A549 (cell line): ENCODE measurements around the gene MALAT1. TPM values are rescaled to one million over a fixed set of nuclear protein-coding genes. Genes with fewer than 3 reads are reported as not detected.

Experiments
- ATAC-seq, 2 experiments: fragments of 200-7000 bp in 1 of 2; fragments of >200 bp in 1 of 2; cut with Nextera tagmentation in 1 of 2; cut with Tn5 transposase in 1 of 2; 3 replicates each; pipeline versions ENCODE4 v1.8.0 to v1.9.1; 2018 to 2020; ENCODE audit warnings: mild to moderate bottlenecking in 1 of 2, moderate library complexity in 1 of 2
- CTCF ChIA-PET: fragments of 300-600 bp; sonication (Branson Sonifier 250); formaldehyde crosslinking; extraction: SDS; loops from one replicate; lab custom pipeline; 2021; ENCODE audit warnings: antibody characterized with exemption, inconsistent platforms; lab: Yijun Ruan, JAX
- POLR2A ChIA-PET: fragments of 350-600 bp; formaldehyde crosslinking; extraction: SDS; loops from one replicate; lab custom pipeline; 2021; ENCODE audit warnings: antibody characterized with exemption, inconsistent platforms; lab: Yijun Ruan, JAX
- DNase-seq, 2 experiments: peaks; one replicate each; pipeline versions ENCODE4 v3.0.0 to v3.0.0-alpha.2; 2011 to 2016; ENCODE audit warnings: low read depth in 1 of 2, low spot score in 1 of 2
- FAIRE-seq: peaks from 2 replicates; lab custom pipeline; 2011; peaks lifted over from hg19 to GRCh38; lab: Jason Lieb, UNC
- H3K27ac ChIP-seq, 2 experiments: fragments of >200 bp; sonication (Bioruptor Twin); formaldehyde crosslinking; 3 replicates each; pipeline ENCODE4 v1.5.1; 2016 to 2017
- H3K4me1 ChIP-seq: fragments of >200 bp; sonication (Bioruptor Twin); formaldehyde crosslinking; 3 replicates; pipeline ENCODE4 v1.6.1; 2016
- H3K4me2 ChIP-seq: fragments of >200 bp; sonication (Bioruptor Twin); formaldehyde crosslinking; 3 replicates; pipeline ENCODE4 v1.6.1; 2016
- H3K4me3 ChIP-seq: fragments of >200 bp; sonication (Bioruptor Twin); formaldehyde crosslinking; 3 replicates; pipeline ENCODE4 v1.5.1; 2016
- H3K9me3 ChIP-seq: fragments of >200 bp; sonication (Bioruptor Twin); formaldehyde crosslinking; 3 replicates; pipeline ENCODE4 v1.6.1; 2016
- ATOH8 ChIP-seq: fragments of 250-450 bp; sonication (Bioruptor Pico); IDR thresholded peaks from 2 replicates; pipeline ENCODE4 v1.5.0; 2020; ENCODE audit warnings: low read depth, mild to moderate bottlenecking, moderate library complexity
- BHLHE40 ChIP-seq: IDR thresholded peaks from 2 replicates; pipeline ENCODE4 v1.6.1; 2012; ENCODE audit warnings: low read depth, low read length, inconsistent platforms
- CBX8 ChIP-seq: fragments of 200-600 bp; sonication (generic); IDR thresholded peaks from 2 replicates; pipeline ENCODE4 v1.6.1; 2016
- CEBPB ChIP-seq, 2 experiments: fragments of >200 bp in 1 of 2; sonication (Bioruptor Twin) in 1 of 2; formaldehyde crosslinking in 1 of 2; IDR thresholded peaks; 2 replicates each; pipeline ENCODE4 v1.6.1; 2012 to 2016
- CHD2 ChIP-seq: fragments of 150-350 bp; IDR thresholded peaks from 2 replicates; pipeline ENCODE4 v1.6.1; 2014; ENCODE audit warnings: low read length; ENCODE audit not compliant: partially characterized antibody
- CHD4 ChIP-seq: fragments of 200-600 bp; sonication (generic); IDR thresholded peaks from 2 replicates; pipeline ENCODE4 v1.6.1; 2016; ENCODE audit warnings: antibody characterized with exemption, mild to moderate bottlenecking, borderline replicate concordance
- CTCF ChIP-seq: fragments of >200 bp; sonication (Bioruptor Twin); formaldehyde crosslinking; IDR thresholded peaks from 3 replicates; pipeline ENCODE4 v1.5.1; 2016
- E2F6 ChIP-seq: IDR thresholded peaks from 2 replicates; pipeline ENCODE4 v1.6.1; 2012; ENCODE audit warnings: low read depth, borderline replicate concordance
- EHF ChIP-seq: fragments of 250-450 bp; sonication (Bioruptor Pico); IDR thresholded peaks from 2 replicates; pipeline ENCODE4 v1.5.0; 2020; ENCODE audit warnings: mild to moderate bottlenecking
- EHMT2 ChIP-seq: fragments of 200-600 bp; sonication (generic); IDR thresholded peaks from 2 replicates; pipeline ENCODE4 v1.6.1; 2016; ENCODE audit warnings: antibody characterized with exemption, low read depth, mild to moderate bottlenecking, moderate library complexity
- HES2 ChIP-seq: fragments of >200 bp; sonication (Bioruptor Twin); formaldehyde crosslinking; IDR thresholded peaks from 2 replicates; pipeline ENCODE4 v1.6.1; 2016
- HEYL ChIP-seq: fragments of 250-450 bp; sonication (Bioruptor Pico); IDR thresholded peaks from 2 replicates; pipeline ENCODE4 v1.8.0; 2021; ENCODE audit warnings: mild to moderate bottlenecking, moderate library complexity
- HMGXB4 ChIP-seq: fragments of 250-450 bp; sonication (Bioruptor Pico); IDR thresholded peaks from 2 replicates; pipeline ENCODE4 v1.5.0; 2021; ENCODE audit warnings: mild to moderate bottlenecking, moderate library complexity, borderline replicate concordance
- HOXA7 ChIP-seq: fragments of 250-450 bp; sonication (Bioruptor Pico); IDR thresholded peaks from 2 replicates; pipeline ENCODE4 v1.5.0; 2020; ENCODE audit warnings: mild to moderate bottlenecking, moderate library complexity
- HOXB13 ChIP-seq: fragments of 250-450 bp; sonication (Bioruptor Pico); IDR thresholded peaks from 2 replicates; pipeline ENCODE4 v1.5.0; 2020; ENCODE audit warnings: low read depth, mild to moderate bottlenecking, moderate library complexity
- HOXB5 ChIP-seq: fragments of 250-450 bp; sonication (Bioruptor Pico); IDR thresholded peaks from 2 replicates; pipeline ENCODE4 v1.5.0; 2020; ENCODE audit warnings: mild to moderate bottlenecking, moderate library complexity
- JUN ChIP-seq, 2 experiments: fragments of >200 bp; sonication (Bioruptor Twin); formaldehyde crosslinking; IDR thresholded peaks; 2 replicates in 1 of 2; 3 replicates in 1 of 2; pipeline ENCODE4 v1.6.1; 2016 to 2017
- JUNB ChIP-seq: fragments of >200 bp; sonication (Bioruptor Twin); formaldehyde crosslinking; IDR thresholded peaks from 2 replicates; pipeline ENCODE4 v1.6.1; 2016
- KDM1A ChIP-seq: fragments of 200-600 bp; sonication (generic); IDR thresholded peaks from 2 replicates; pipeline ENCODE4 v1.6.1; 2016; ENCODE audit warnings: low read depth, mild to moderate bottlenecking
- MAZ ChIP-seq: fragments of 150-350 bp; IDR thresholded peaks from 2 replicates; pipeline ENCODE4 v1.6.1; 2014; ENCODE audit warnings: antibody characterized with exemption, low read depth, low read length, borderline replicate concordance
- MYC ChIP-seq: IDR thresholded peaks from 2 replicates; pipeline ENCODE4 v1.6.1; 2012; ENCODE audit warnings: mild to moderate bottlenecking, inconsistent platforms, low read length, improper control_type of control experiment, borderline replicate concordance
- NPAS2 ChIP-seq: fragments of 250-450 bp; sonication (Bioruptor Pico); IDR thresholded peaks from 2 replicates; pipeline ENCODE4 v1.8.0; 2022; ENCODE audit warnings: mild to moderate bottlenecking, moderate library complexity, borderline replicate concordance
- NR3C1 ChIP-seq: fragments of >200 bp; sonication (Bioruptor Twin); formaldehyde crosslinking; IDR thresholded peaks from 3 replicates; pipeline ENCODE4 v1.6.1; 2017
- POLR2A ChIP-seq: IDR thresholded peaks from 2 replicates; pipeline ENCODE4 v1.6.1; 2012; ENCODE audit warnings: mild to moderate bottlenecking, low read length
- POLR2AphosphoS2 ChIP-seq: conservative IDR thresholded peaks from 2 replicates; pipeline ENCODE4 v1.6.1; 2012; ENCODE audit warnings: low read length, improper control_type of control experiment, inconsistent platforms
- RARB ChIP-seq: fragments of 250-450 bp; sonication (Bioruptor Pico); IDR thresholded peaks from 2 replicates; pipeline ENCODE4 v1.8.0; 2021; ENCODE audit warnings: mild to moderate bottlenecking, moderate library complexity
- REST ChIP-seq: fragments of 200-600 bp; sonication (generic); IDR thresholded peaks from 2 replicates; pipeline ENCODE4 v1.6.1; 2016; ENCODE audit warnings: antibody characterized with exemption, mild to moderate bottlenecking, moderate library complexity
- RFX5 ChIP-seq: fragments of 450-650 bp; IDR thresholded peaks from 2 replicates; pipeline ENCODE4 v1.7.1; 2014; ENCODE audit warnings: antibody characterized with exemption, mild to moderate bottlenecking, moderate library complexity
- RNF2 ChIP-seq: fragments of 200-600 bp; sonication (generic); IDR thresholded peaks from 2 replicates; pipeline ENCODE4 v1.6.1; 2016; ENCODE audit warnings: low read depth, mild to moderate bottlenecking, antibody characterized with exemption, moderate library complexity, borderline replicate concordance
- SMC3 ChIP-seq: fragments of >200 bp; sonication (Bioruptor Twin); formaldehyde crosslinking; IDR thresholded peaks from 3 replicates; pipeline ENCODE4 v1.6.1; 2018; ENCODE audit warnings: inconsistent platforms
- SREBF2 ChIP-seq: fragments of 450-650 bp; IDR thresholded peaks from 2 replicates; pipeline ENCODE4 v1.6.1; 2014; ENCODE audit warnings: mild to moderate bottlenecking, moderate library complexity
- ZC3H11A ChIP-seq: fragments of 450-650 bp; IDR thresholded peaks from 2 replicates; pipeline ENCODE4 v1.6.1; 2014; ENCODE audit warnings: antibody characterized with exemption, mild to moderate bottlenecking
- ZFP36 ChIP-seq: fragments of 450-650 bp; IDR thresholded peaks from 2 replicates; pipeline ENCODE4 v1.6.1; 2014; ENCODE audit warnings: borderline replicate concordance; ENCODE audit not compliant: partially characterized antibody
- WGBS: methylation state at CpG from one replicate; pipeline ENCODE4 v1.1.6; 2017; ENCODE audit errors: missing lambda C conversion rate; 5-methylcytosine and 5-hydroxymethylcytosine counted together
- polyA plus RNA-seq, 4 experiments: library from polyadenylated mRNA; depleted of rRNA in 3 of 4; stranded (reverse); fragments of >200 nt; fragmentation: RNase III in 1 of 4; extraction: RNeasy Plus Mini Kit Qiagen cat#74134 plus additional on column Dnase treatment in 1 of 4; gene quantifications; 2 replicates in 3 of 4; 3 replicates in 1 of 4; pipeline ENCODE4 v1.2.3, GENCODE V29; 2011 to 2017

MALAT1 gene
- polyA plus RNA-seq, 2 of the 4 experiments (the other 2 are of a cell fraction) = 188 to 1,041 TPM

- WGBS = 13% methylated on average over 9 of the region's 10 CpGs
- no peak for TF ChIP-seq RFX5
- TF ChIP-seq HOXB5 (CRISPR knock-in tag) = peak; percentile 60; the same call in 1 of the 2 replicates
- TF ChIP-seq POLR2A = no peak
- TF ChIP-seq HMGXB4 (CRISPR knock-in tag) = no peak
- no peak for TF ChIP-seq SREBF2
- no peak for TF ChIP-seq MAZ
- TF ChIP-seq CTCF = no peak
- peak; percentile 52; the same call in 1 of the 2 replicates for TF ChIP-seq ATOH8 (CRISPR knock-in tag)
- no peak for TF ChIP-seq ZFP36
- peak; percentile 59 for TF ChIP-seq EHF (CRISPR knock-in tag)
- TF ChIP-seq HOXB13 (CRISPR knock-in tag) = peak; percentile 64
- TF ChIP-seq SMC3 = no peak
- no peak for TF ChIP-seq MYC
- no peak for TF ChIP-seq E2F6
- no peak for TF ChIP-seq CHD2
- no peak for TF ChIP-seq RNF2
- TF ChIP-seq BHLHE40 = no peak
- TF ChIP-seq ZC3H11A = no peak
- no peak for TF ChIP-seq CBX8
- no peak for TF ChIP-seq HOXA7 (CRISPR knock-in tag)
- TF ChIP-seq JUN (IDR thresholded peaks at IDR 0.05) = peak in 1 of 2 experiments; percentile 41; a peak in 1 of 5 replicates
- no peak for TF ChIP-seq REST
- no peak for TF ChIP-seq JUNB
- TF ChIP-seq KDM1A = no peak
- TF ChIP-seq RARB (CRISPR knock-in tag) = no peak
- no peak for TF ChIP-seq HES2
- no peak for TF ChIP-seq CHD4
- no peak for TF ChIP-seq POLR2AphosphoS2
- TF ChIP-seq CEBPB (IDR thresholded peaks at IDR 0.05) = no peak
- TF ChIP-seq HEYL = 0 out of 2 replicates have a peak, but pooled peaks have one; percentile 8
- no peak for TF ChIP-seq NPAS2
- no peak for TF ChIP-seq EHMT2
- no peak for TF ChIP-seq NR3C1
Measured at GRCh38 chr11:65489035-65489705, 9.7 kb upstream of the MALAT1 start.

More at GRCh38 chr11:65489035-65489705, 9.7 kb upstream of the MALAT1 start:
- Histone ChIP-seq H3K27ac (peak overlapping the region; percentile 98 to 100), H3K4me1 (peaks cover 95% of the 10 kb centered on the region), H3K9me3 (no peaks in the 10 kb centered on the region), H3K4me2 (peak overlapping the region; percentile 77), H3K4me3 (no peak overlapping the region)
- ChIA-PET POLR2A (interaction anchor here (1.4 to 26.7 kb wide), 5 partner anchors 11 to 66 kb away, joined by 5 to 1006 read pairs (median 36); partner anchors contain the start of genes MALAT1 and NEAT1), CTCF (interaction anchor here (0.9 to 30.0 kb wide), 7 partner anchors 8 to 73 kb away, joined by 3 to 947 read pairs (median 4); partner anchors contain the start of gene MALAT1)
- DNase-seq (peak in 1 of 2 experiments; percentile 84), FAIRE-seq (no peak), ATAC-seq (peak; percentile 6 to 7; a peak in 5 of 6 replicates)
